Liver (tissue), 9 donors: Measurements from ENCODE around the gene ERC1. TPM values are rescaled to one million over a fixed set of nuclear protein-coding genes. Genes with fewer than 3 reads are reported as not detected.

ENCODE experiments used
- DNase-seq: peaks from one replicate; pipeline ENCODE4 v3.0.0-alpha.2; 2017; ENCODE audit warnings: low spot score
- H3K27ac ChIP-seq, 2 donors: one replicate each; pipeline ENCODE4 v1.7.0; 2013; ENCODE audit warnings: inconsistent platforms in 2 of 2, low read length in 2 of 2, control low read depth in 1 of 2, low read depth in 1 of 2, mild to moderate bottlenecking in 1 of 2
- H3K27me3 ChIP-seq, 4 donors: one replicate each; pipeline versions ENCODE4 v1.6.1 to v1.7.0; 2013; ENCODE audit warnings: low read length in 3 of 4, inconsistent platforms in 1 of 4, mild to moderate bottlenecking in 1 of 4, moderate library complexity in 1 of 4; ENCODE audit not compliant: control insufficient read depth in 4 of 4, insufficient read depth in 4 of 4
- H3K36me3 ChIP-seq, 4 donors: one replicate each; pipeline versions ENCODE4 v1.6.1 to v1.7.0; 2013; ENCODE audit warnings: low read length in 3 of 4, mild to moderate bottlenecking in 3 of 4, low read depth in 1 of 4, moderate library complexity in 1 of 4; ENCODE audit not compliant: control insufficient read depth in 4 of 4, insufficient read depth in 3 of 4
- H3K4me1 ChIP-seq, 4 donors: one replicate each; pipeline versions ENCODE4 v1.6.1 to v1.7.0; 2013; ENCODE audit warnings: low read length in 3 of 4, mild to moderate bottlenecking in 3 of 4, moderate library complexity in 1 of 4; ENCODE audit not compliant: control insufficient read depth in 4 of 4, insufficient read depth in 4 of 4
- H3K4me3 ChIP-seq, 3 donors: one replicate each; pipeline versions ENCODE4 v1.6.1 to v1.7.0; 2013; ENCODE audit warnings: low read length in 3 of 3, control low read depth in 1 of 3, low read depth in 1 of 3, mild to moderate bottlenecking in 1 of 3
- H3K9ac ChIP-seq, 2 donors: one replicate each; pipeline ENCODE4 v1.7.0; 2013; ENCODE audit warnings: low read length in 2 of 2, mild to moderate bottlenecking in 2 of 2, moderate library complexity in 2 of 2, control low read depth in 1 of 2, low read depth in 1 of 2
- H3K9me3 ChIP-seq, 4 donors: one replicate each; pipeline versions ENCODE4 v1.6.1 to v1.7.0; 2013; ENCODE audit warnings: low read length in 3 of 4; ENCODE audit not compliant: control insufficient read depth in 4 of 4
- EGR1 ChIP-seq, 2 donors: IDR thresholded peaks; 2 replicates each; pipeline ENCODE4 v1.6.1; 2016 to 2018; ENCODE audit warnings: antibody characterized with exemption in 2 of 2, low read depth in 2 of 2
- FOXA1 ChIP-seq: IDR thresholded peaks from 2 replicates; pipeline ENCODE4 v1.6.1; 2016; ENCODE audit warnings: antibody characterized with exemption
- FOXA2 ChIP-seq: IDR thresholded peaks from 2 replicates; pipeline ENCODE4 v1.6.1; 2016; ENCODE audit warnings: antibody characterized with exemption
- GABPA ChIP-seq, 2 donors: IDR thresholded peaks in 1 of 2; conservative IDR thresholded peaks in 1 of 2; 2 replicates each; pipeline ENCODE4 v1.6.1; 2016; ENCODE audit warnings: antibody characterized with exemption in 2 of 2, mild to moderate bottlenecking in 1 of 2, moderate library complexity in 1 of 2
- JUND ChIP-seq, 2 donors: IDR thresholded peaks; 2 replicates each; pipeline ENCODE4 v1.6.1; 2016; ENCODE audit warnings: antibody characterized with exemption in 2 of 2
- NR2F2 ChIP-seq: IDR thresholded peaks from 2 replicates; pipeline ENCODE4 v1.6.1; 2016; ENCODE audit warnings: antibody characterized with exemption
- RAD21 ChIP-seq, 2 donors: IDR thresholded peaks; 2 replicates each; pipeline ENCODE4 v1.6.1; 2016; ENCODE audit warnings: antibody characterized with exemption in 2 of 2, mild to moderate bottlenecking in 2 of 2
- RXRA ChIP-seq, 2 donors: IDR thresholded peaks; 2 replicates each; pipeline ENCODE4 v1.6.1; 2017 to 2018; ENCODE audit warnings: antibody characterized with exemption in 2 of 2, mild to moderate bottlenecking in 1 of 2
- TAF1 ChIP-seq: conservative IDR thresholded peaks from 2 replicates; pipeline ENCODE4 v1.6.1; 2016; ENCODE audit warnings: antibody characterized with exemption, mild to moderate bottlenecking
- YY1 ChIP-seq: IDR thresholded peaks from 2 replicates; pipeline ENCODE4 v1.6.1; 2016; ENCODE audit warnings: antibody characterized with exemption, mild to moderate bottlenecking
- WGBS: extraction: QIAGEN DNeasy Blood & Tissue Kit; methylation state at CpG from one replicate; pipeline ENCODE4 v1.1.7; 2013; 5-methylcytosine and 5-hydroxymethylcytosine counted together
- polyA plus RNA-seq, 2 donors: library from polyadenylated mRNA; stranded (reverse) in 1 of 2; unstranded in 1 of 2; fragments of 200-250 nt in 1 of 2; fragments of >200 nt in 1 of 2; fragmentation: Nextera tagmentation in 1 of 2; extraction: Ambion mirVana in 1 of 2; gene quantifications; one replicate each; pipeline versions ENCODE4 v1.2.1 to v1.2.3, GENCODE V29; 2013 to 2015
- total RNA-seq, 2 donors: library from RNA; depleted of rRNA; stranded (reverse); fragments of >200 nt; gene quantifications; one replicate each; pipeline ENCODE4 v1.2.3, GENCODE V29; 2014
- TF ChIP-seq, protein P1 (sequence below): IDR thresholded peaks from 2 replicates; pipeline ENCODE4 v1.6.1; 2016; ENCODE audit warnings: antibody characterized with exemption
- TF ChIP-seq, protein P2 (sequence below): IDR thresholded peaks from 2 replicates; pipeline ENCODE4 v1.6.1; 2016; ENCODE audit warnings: antibody characterized with exemption
- TF ChIP-seq, protein P3 (sequence below): IDR thresholded peaks from 2 replicates; pipeline ENCODE4 v1.6.1; 2016; ENCODE audit warnings: antibody characterized with exemption
- TF ChIP-seq, protein P4 (sequence below): IDR thresholded peaks from 2 replicates; pipeline ENCODE4 v1.6.1; 2016; ENCODE audit warnings: antibody characterized with exemption, mild to moderate bottlenecking
- donor health status: healthy.
- donor health status: healthy.
- donor health status: healthy.
- donor health status: healthy.
- donor health status: healthy.

The ERC1 gene
- total and polyA plus RNA-seq, 4 donors = 6.2 to 50.2 (median 10.3) TPM

DNA sequence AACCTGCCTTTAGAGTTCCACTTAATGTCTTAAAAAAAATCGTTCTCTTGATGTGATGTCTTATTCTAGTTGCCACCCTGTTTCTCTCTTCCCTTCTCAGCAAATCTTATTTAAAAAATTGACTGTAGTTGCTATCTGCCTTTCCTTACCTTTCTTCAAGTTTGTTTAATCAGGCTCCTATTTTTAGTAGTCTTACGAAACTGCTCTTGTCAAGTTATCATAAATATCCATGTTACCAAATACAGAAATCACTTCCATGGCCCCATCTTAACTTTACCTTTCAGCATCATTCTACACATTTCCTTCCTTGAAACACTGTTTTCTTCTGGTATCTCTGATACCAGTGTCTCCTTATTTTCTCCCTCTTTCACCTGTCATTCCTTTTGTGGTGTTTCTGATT lies 227.3 kb downstream of the ERC1 start:
- H3K27me3 ChIP-seq = no peaks in the 10 kb centered on the region
- no peak overlapping the region for H3K27ac ChIP-seq
- TF ChIP-seq RAD21 (IDR thresholded peaks at IDR 0.05) = no peak
- no peaks in the 10 kb centered on the region for H3K9me3 ChIP-seq
- H3K4me3 ChIP-seq = no peak overlapping the region
- DNase-seq = no peak
- no peak overlapping the region for H3K9ac ChIP-seq
- no peaks in the 10 kb centered on the region for H3K36me3 ChIP-seq
- H3K4me1 ChIP-seq = peaks cover 3 to 17% (median 5%) of the 10 kb centered on the region in 4 donors
- whole genome bisulfite sequencing = 90% methylated on average over 2 of the region's 2 CpGs

DNA sequence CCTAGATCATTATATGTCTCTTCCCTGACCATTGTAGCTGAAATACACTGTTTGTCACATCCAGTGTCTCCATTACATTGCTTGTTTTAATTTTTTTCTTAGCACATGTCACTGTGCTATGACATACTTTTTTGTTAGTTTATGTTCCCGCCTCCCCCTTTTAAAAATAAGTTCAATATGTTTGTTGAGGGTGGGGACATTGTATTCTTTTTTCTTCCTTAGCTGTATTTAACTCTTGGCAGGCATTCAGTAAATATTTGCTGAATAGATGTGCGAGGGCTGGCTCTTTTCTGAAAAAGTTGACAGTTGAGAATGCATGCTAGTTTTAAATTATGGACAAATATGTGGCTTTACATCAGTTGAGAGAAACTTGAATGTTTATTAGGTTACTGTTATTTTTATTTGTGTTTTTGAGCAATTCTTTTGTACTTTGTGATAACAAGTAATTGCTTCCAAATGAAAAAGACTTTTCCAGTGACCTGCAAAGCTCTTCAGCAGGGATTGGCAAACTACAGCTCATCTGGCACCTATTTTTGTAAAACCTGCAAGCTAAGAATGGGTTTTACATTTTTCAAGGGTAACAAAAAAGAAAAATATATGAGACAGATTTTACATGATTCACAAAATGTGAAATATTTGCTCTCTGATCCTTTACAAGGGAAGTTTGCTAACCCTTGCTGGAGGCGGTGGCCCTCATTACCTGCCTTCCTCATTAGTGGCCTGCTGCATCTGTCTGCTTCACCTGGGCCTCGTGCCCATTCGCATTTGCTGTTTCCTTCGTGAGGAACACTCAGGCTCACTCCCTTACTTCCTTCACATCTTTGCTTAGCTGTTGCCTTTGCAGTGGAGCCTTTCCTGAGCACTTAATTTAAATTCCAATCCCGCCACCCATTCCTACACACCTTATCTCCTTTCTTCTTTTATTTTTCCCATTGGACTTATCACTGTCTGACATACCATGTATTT lies 229.4 kb downstream of the ERC1 start:
- TF ChIP-seq RXRA (IDR thresholded peaks at IDR 0.05) = no peak
- TF ChIP-seq GABPA (IDR thresholded peaks at IDR 0.05 in 1 of 2, conservative IDR thresholded peaks at IDR 0.05 in 1 of 2) = no peak
- no peaks in the 10 kb centered on the region for H3K9me3 ChIP-seq
- H3K4me1 ChIP-seq = peaks cover 3 to 17% (median 5%) of the 10 kb centered on the region in 4 donors
- no peak for DNase-seq
- H3K4me3 ChIP-seq = no peak overlapping the region
- no peaks in the 10 kb centered on the region for H3K36me3 ChIP-seq
- no peak overlapping the region for H3K27ac ChIP-seq
- H3K9ac ChIP-seq = no peak overlapping the region
- no peaks in the 10 kb centered on the region for H3K27me3 ChIP-seq
- WGBS = 65% methylated on average over 7 of the region's 7 CpGs

DNA sequence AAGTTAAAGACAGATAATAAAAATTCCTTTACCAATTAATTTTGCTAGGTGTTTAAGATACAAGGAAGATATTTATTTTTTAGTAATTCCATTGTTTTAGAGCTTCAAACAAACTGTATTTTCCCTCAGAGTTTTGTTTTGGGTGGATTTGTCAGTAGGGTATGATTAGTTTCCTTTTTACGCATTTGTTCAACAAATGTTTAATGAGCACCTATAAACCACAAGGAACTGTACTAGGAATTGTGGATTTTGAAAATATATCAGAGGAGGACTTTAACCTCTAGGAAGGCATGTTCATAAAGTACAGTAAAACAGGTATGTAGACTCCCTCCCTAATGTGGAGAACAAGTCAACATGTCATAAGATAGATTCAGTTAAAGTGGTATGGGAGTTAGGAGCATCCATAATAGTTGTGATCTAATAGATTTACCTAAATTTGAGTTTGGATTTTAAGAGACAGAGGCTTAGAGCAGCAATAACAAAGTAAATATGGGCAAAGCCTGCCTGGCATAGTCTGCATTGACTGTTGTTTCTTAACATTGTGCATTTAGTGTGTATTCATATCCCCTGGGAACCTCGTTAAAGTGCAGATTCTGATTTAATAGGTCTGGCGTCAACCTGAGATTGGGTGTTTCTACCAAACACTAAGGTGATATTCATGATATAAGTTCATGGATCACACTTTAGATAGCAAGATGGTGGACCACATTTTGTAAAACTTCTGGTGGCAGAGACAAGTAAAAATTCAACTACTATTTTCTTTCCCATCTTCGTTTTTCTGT lies 232.0 kb downstream of the ERC1 start:
- no peak for DNase-seq
- Histone ChIP-seq H3K27me3 (no peaks in the 10 kb centered on the region), H3K36me3 (no peaks in the 10 kb centered on the region), H3K9ac (no peak overlapping the region), H3K4me1 (peaks cover 3 to 13% (median 5%) of the 10 kb centered on the region in 4 donors), H3K27ac (no peak overlapping the region), H3K9me3 (no peaks in the 10 kb centered on the region), H3K4me3 (no peak overlapping the region)
- 91% methylated on average over 4 of the region's 4 CpGs for WGBS
- TF ChIP-seq NR2F2 (no peak), GABPA (IDR thresholded peaks at IDR 0.05 in 1 of 2, conservative IDR thresholded peaks at IDR 0.05 in 1 of 2) (no peak), FOXA1 (no peak), EGR1 (IDR thresholded peaks at IDR 0.05; ENCODE audit: low read depth in 2 of 2) (no peak), TAF1 (no peak), JUND (IDR thresholded peaks at IDR 0.05) (no peak), FOXA2 (no peak), YY1 (no peak)
- TF ChIP-seq, protein P1, sequence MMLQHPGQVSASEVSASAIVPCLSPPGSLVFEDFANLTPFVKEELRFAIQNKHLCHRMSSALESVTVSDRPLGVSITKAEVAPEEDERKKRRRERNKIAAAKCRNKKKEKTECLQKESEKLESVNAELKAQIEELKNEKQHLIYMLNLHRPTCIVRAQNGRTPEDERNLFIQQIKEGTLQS = no peak
- TF ChIP-seq, protein P2, sequence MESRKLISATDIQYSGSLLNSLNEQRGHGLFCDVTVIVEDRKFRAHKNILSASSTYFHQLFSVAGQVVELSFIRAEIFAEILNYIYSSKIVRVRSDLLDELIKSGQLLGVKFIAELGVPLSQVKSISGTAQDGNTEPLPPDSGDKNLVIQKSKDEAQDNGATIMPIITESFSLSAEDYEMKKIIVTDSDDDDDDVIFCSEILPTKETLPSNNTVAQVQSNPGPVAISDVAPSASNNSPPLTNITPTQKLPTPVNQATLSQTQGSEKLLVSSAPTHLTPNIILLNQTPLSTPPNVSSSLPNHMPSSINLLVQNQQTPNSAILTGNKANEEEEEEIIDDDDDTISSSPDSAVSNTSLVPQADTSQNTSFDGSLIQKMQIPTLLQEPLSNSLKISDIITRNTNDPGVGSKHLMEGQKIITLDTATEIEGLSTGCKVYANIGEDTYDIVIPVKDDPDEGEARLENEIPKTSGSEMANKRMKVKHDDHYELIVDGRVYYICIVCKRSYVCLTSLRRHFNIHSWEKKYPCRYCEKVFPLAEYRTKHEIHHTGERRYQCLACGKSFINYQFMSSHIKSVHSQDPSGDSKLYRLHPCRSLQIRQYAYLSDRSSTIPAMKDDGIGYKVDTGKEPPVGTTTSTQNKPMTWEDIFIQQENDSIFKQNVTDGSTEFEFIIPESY = no peak
- TF ChIP-seq, protein P3, sequence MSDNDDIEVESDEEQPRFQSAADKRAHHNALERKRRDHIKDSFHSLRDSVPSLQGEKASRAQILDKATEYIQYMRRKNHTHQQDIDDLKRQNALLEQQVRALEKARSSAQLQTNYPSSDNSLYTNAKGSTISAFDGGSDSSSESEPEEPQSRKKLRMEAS = no peak
- TF ChIP-seq, protein P4, sequence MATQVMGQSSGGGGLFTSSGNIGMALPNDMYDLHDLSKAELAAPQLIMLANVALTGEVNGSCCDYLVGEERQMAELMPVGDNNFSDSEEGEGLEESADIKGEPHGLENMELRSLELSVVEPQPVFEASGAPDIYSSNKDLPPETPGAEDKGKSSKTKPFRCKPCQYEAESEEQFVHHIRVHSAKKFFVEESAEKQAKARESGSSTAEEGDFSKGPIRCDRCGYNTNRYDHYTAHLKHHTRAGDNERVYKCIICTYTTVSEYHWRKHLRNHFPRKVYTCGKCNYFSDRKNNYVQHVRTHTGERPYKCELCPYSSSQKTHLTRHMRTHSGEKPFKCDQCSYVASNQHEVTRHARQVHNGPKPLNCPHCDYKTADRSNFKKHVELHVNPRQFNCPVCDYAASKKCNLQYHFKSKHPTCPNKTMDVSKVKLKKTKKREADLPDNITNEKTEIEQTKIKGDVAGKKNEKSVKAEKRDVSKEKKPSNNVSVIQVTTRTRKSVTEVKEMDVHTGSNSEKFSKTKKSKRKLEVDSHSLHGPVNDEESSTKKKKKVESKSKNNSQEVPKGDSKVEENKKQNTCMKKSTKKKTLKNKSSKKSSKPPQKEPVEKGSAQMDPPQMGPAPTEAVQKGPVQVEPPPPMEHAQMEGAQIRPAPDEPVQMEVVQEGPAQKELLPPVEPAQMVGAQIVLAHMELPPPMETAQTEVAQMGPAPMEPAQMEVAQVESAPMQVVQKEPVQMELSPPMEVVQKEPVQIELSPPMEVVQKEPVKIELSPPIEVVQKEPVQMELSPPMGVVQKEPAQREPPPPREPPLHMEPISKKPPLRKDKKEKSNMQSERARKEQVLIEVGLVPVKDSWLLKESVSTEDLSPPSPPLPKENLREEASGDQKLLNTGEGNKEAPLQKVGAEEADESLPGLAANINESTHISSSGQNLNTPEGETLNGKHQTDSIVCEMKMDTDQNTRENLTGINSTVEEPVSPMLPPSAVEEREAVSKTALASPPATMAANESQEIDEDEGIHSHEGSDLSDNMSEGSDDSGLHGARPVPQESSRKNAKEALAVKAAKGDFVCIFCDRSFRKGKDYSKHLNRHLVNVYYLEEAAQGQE = no peak
